K562 treated with DMSO at 1 percent for 24 hours (cell line): ENCODE data around the gene GABRB3. TPM values are rescaled to one million over a fixed set of nuclear protein-coding genes. Genes with fewer than 3 reads are reported as not detected.

ENCODE experiments used
- total RNA-seq: library from RNA; unstranded; fragments of 300-600 nt; gene quantifications from 2 replicates; pipeline ENCODE4 v1.2.3, GENCODE V29; 2022; ENCODE audit warnings: low read depth; ENCODE audit not compliant: insufficient read depth

The GABRB3 gene
- total RNA-seq = 0.96 and 1.3 TPM in 2 replicates

GRCh38 chr15:26772154-26773066 lies at the start of gene GABRB3:
TSS of gene GABRB3 (minus strand) at chr15:26773066.

Other genes starting within 250 kb of the GABRB3 start
- 0.54 TPM in 1 of 2 replicates, not detected in the other for gene GABRA5, start 94.0 kb upstream of the GABRB3 start, total RNA-seq
- gene GABRG3, start 198.1 kb upstream of the GABRB3 start, total RNA-seq = 8.0 and 8.2 TPM in 2 replicates